SK-N-SH treated with all-trans-retinoic acid at 6 μM for 48 hours (cell line): ENCODE measurements around the gene HS3ST3B1.

Experiments used
- ARNTL ChIP-seq: fragments of 450-650 bp; formaldehyde crosslinking; IDR thresholded peaks from 2 replicates; pipeline ENCODE4 v1.5.0; 2020; ENCODE audit warnings: low read depth, mild to moderate bottlenecking, moderate library complexity, borderline replicate concordance
- CSRNP3 ChIP-seq: fragments of 250-450 bp; sonication (Bioruptor Pico); IDR thresholded peaks from 2 replicates; pipeline ENCODE4 v1.5.1; 2021; ENCODE audit warnings: mild to moderate bottlenecking, moderate library complexity
- PATZ1 ChIP-seq: fragments of 250-450 bp; sonication (Bioruptor Pico); IDR thresholded peaks from 2 replicates; pipeline ENCODE4 v1.8.0; 2020; ENCODE audit warnings: mild to moderate bottlenecking, moderate library complexity, borderline replicate concordance
- ZC3H10 ChIP-seq: fragments of 250-450 bp; sonication (Bioruptor Pico); IDR thresholded peaks from 2 replicates; pipeline ENCODE4 v1.5.1; 2021; ENCODE audit warnings: mild to moderate bottlenecking, moderate library complexity

GRCh38 chr17:14332331-14332730, 31.4 kb downstream of the HS3ST3B1 start:
- TF ChIP-seq PATZ1 (CRISPR knock-in tag) (no peak), ARNTL (CRISPR knock-in tag) (no peak), CSRNP3 (no peak), ZC3H10 (CRISPR knock-in tag) (no peak)
